Measurements from ENCODE around the gene PPP4R3B.
"Not testable (repeated sequence)": the region's sequence is repeated elsewhere in the genome, so short reads cannot be mapped to it uniquely, and the experiment has no call there.

The PPP4R3B gene

GRCh38 chr2:55596795-55597194 is 20.6 kb downstream of the PPP4R3B start:
- not testable (repeated sequence) for DNase-seq

- DNase-seq: no peak
Measured at GRCh38 chr2:55595536-55595935, 21.9 kb downstream of the PPP4R3B start.

- no peak for DNase-seq
Measured at GRCh38 chr2:55592130-55592529, 25.3 kb downstream of the PPP4R3B start.

GRCh38 chr2:55590810-55591440 is 26.5 kb downstream of the PPP4R3B start:
- no peak for DNase-seq

GRCh38 chr2:55585451-55586080 is 31.9 kb downstream of the PPP4R3B start:
- DNase-seq: no peak

- DNase-seq: peak in 10 of 56 donors; percentile 1 to 31 (median 8)
Measured at GRCh38 chr2:55581874-55582547, 35.4 kb downstream of the PPP4R3B start.

- DNase-seq: no peak
Measured at GRCh38 chr2:55581435-55581834, 36.0 kb downstream of the PPP4R3B start.

- DNase-seq: not testable (repeated sequence)
Measured at GRCh38 chr2:55569002-55569401, 48.4 kb downstream of the PPP4R3B start.

GRCh38 chr2:55567298-55567697 is 50.1 kb downstream of the PPP4R3B start:
- no peak for DNase-seq

- no peak for DNase-seq
Measured at GRCh38 chr2:55565613-55566012, 51.8 kb downstream of the PPP4R3B start.

- no peak for DNase-seq
Measured at GRCh38 chr2:55560855-55561254, 56.6 kb downstream of the PPP4R3B start.

- peak in 1 of 56 donors; percentile 9 for DNase-seq
Measured at GRCh38 chr2:55556809-55557208, 60.6 kb downstream of the PPP4R3B start.

GRCh38 chr2:55555977-55556376 is 61.4 kb downstream of the PPP4R3B start:
- no peak for DNase-seq

- DNase-seq: no peak
Measured at GRCh38 chr2:55553321-55553720, 64.1 kb downstream of the PPP4R3B start.

- DNase-seq: no peak
Measured at GRCh38 chr2:55550368-55551102, 66.9 kb downstream of the PPP4R3B start.

- DNase-seq: not testable (repeated sequence)
Measured at GRCh38 chr2:55547679-55548078, 69.7 kb downstream of the PPP4R3B start.

- no peak for DNase-seq
Measured at GRCh38 chr2:55547001-55547400, 70.4 kb downstream of the PPP4R3B start.

- no peak for DNase-seq
Measured at GRCh38 chr2:55530539-55531081, 86.8 kb downstream of the PPP4R3B start.

- no peak for DNase-seq
Measured at GRCh38 chr2:55526174-55526573, 91.2 kb downstream of the PPP4R3B start.

- DNase-seq: no peak
Measured at GRCh38 chr2:55524884-55525437, 92.5 kb downstream of the PPP4R3B start.
